Retinal pigment epithelial cell (primary cell): ENCODE data around the gene INHA.

ENCODE experiments used
- DNase-seq: peaks from one replicate; pipeline ENCODE4 v3.0.0-alpha.2; 2010; ENCODE audit warnings: low read depth
- H3K4me3 ChIP-seq: 2 replicates; pipeline ENCODE4 v1.5.1; 2011; ENCODE audit warnings: mild to moderate bottlenecking, low read length, control low read depth, moderate library complexity
- CTCF ChIP-seq: conservative IDR thresholded peaks from 2 replicates; pipeline ENCODE4 v1.5.1; 2011; ENCODE audit warnings: low read depth, low read length, control low read depth, inconsistent platforms

Gene INHA

GRCh38 chr2:219572237-219573001 lies at the start of gene INHA:
Gene INHA, plus strand, starts transcription at chr2:219572310. Its CDS starts 65 bp downstream, at chr2:219572375.
- DNase-seq, result no peak
- TF ChIP-seq CTCF, result no peak
- H3K4me3 ChIP-seq, result peak within 1 kb of the TSS; percentile 50

GRCh38 chr2:219523031-219523671 lies 49.0 kb upstream of the INHA start:
- TF ChIP-seq CTCF, result peak; percentile 28
- no peak overlapping the region for H3K4me3 ChIP-seq
- DNase-seq, result no peak

DNA sequence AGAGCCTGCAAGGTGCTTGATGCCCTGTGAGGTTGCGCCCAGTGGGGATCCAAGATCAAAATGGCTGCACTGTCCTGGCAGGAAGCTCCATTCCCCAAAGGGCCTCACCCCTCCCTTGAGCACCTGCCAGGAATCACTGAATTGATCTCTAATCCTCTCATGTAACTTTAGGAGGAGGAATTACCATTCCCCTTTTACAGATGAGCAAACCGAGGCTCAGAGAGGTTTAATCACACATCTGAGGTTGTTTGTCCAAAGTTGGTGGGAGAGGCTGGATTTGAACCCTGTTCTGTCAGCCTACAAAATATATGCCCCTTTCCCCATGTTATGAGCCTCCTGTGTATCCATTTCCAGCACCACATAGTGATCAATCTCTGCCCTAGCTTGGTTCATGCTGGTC lies 47.3 kb upstream of the INHA start:
- no peak for DNase-seq
- no peak for TF ChIP-seq CTCF
- H3K4me3 ChIP-seq, result no peak overlapping the region

DNA sequence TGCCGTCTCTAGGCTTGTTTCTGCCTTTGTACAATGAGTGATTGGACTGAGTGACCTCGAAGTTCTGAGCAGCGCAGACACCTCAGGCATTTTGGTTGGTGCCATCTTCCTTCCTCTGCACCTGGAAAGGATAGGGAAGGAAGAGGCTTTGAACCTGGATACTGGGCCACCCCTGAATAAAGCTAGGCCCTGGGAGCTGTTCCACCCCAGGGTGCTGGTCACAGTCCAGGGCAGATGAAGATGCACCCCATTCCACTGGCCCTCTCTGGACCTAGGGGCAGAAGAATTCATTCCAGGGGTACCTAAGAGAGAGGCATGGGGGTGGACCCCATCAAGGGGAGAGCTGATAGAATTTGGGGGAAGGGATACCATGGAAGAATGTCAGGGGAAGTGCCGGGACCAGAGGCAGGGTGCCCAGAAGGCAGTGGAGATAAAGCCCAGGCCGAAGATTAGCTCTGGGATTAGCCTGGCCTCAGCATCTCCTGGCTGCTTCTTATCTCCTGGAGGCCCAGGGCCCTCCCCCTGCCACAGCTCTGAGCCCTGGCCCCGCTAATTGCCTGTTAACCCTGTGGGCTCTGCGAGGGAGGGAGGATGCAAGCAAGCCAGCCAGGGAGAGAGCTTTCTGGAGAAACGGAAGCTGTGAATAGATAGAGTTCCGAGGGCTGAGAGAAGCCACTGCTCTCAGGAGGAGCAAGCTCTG lies 46.4 kb upstream of the INHA start:
- no peak for TF ChIP-seq CTCF
- H3K4me3 ChIP-seq, result no peak overlapping the region
- DNase-seq, result no peak

- no peak for DNase-seq
- no peak overlapping the region for H3K4me3 ChIP-seq
- no peak for TF ChIP-seq CTCF
Measured at GRCh38 chr2:219526320-219527075, 45.6 kb upstream of the INHA start.

GRCh38 chr2:219527076-219527394 lies 45.1 kb upstream of the INHA start:
- no peak overlapping the region for H3K4me3 ChIP-seq
- no peak for TF ChIP-seq CTCF
- no peak for DNase-seq
